Measurements from ENCODE around the gene EPM2AIP1. TPM values are rescaled to one million over a fixed set of nuclear protein-coding genes. Genes with fewer than 3 reads are reported as not detected.

EPM2AIP1 gene
- total and polyA plus RNA-seq, 2 of the 8 experiments (the other 6 are each of a cell fraction or from before 2014, with no cell fraction given) = 6.6 to 9.0 TPM

GRCh38 chr3:37015642-37016041, 22.7 kb upstream of the EPM2AIP1 start:
- Histone ChIP-seq H4K8ac (ENCODE audit: extremely low read depth, insufficient read depth, low read length) (no peak overlapping the region), H2AK5ac (ENCODE audit: low read depth, low read length) (no peak overlapping the region), H3K4me3 (ENCODE audit: extremely low read depth in 1 of 4, insufficient read depth in 2 of 4, low read depth in 3 of 4, low read length in 4 of 4) (no peak overlapping the region), H3K9me3 (ENCODE audit: insufficient read depth in 2 of 2, low read depth in 1 of 2, low read length in 1 of 2) (no peaks in the 10 kb centered on the region), H2BK12ac (ENCODE audit: low read depth, low read length) (no peak overlapping the region), H3K27ac (ENCODE audit: low read depth, low read length) (no peak overlapping the region), H3K27me3 (replicated peaks in 1 of 4; ENCODE audit: control insufficient read depth in 3 of 4, extremely low read depth in 1 of 4, insufficient read depth in 3 of 4, low read length in 3 of 4) (no peaks in the 10 kb centered on the region), H4K5ac (ENCODE audit: insufficient read length, low read depth, low read length) (no peak overlapping the region), H3K14ac (ENCODE audit: insufficient read length) (no peak overlapping the region), H3K18ac (ENCODE audit: extremely low read depth, low read length) (no peak overlapping the region), H3K4ac (replicated peaks; ENCODE audit: insufficient read length, low read depth, low read length) (no peak overlapping the region), H3K23ac (ENCODE audit: insufficient read length) (no peak overlapping the region), H4K91ac (replicated peaks; ENCODE audit: insufficient read length, low read length) (no peak overlapping the region), H3K56ac (replicated peaks; ENCODE audit: insufficient read length, low read depth, low read length) (no peak overlapping the region), H3K23me2 (ENCODE audit: low read depth, low read length) (no peaks in the 10 kb centered on the region; the same call in 1 of the 2 replicates), H4K20me1 (replicated peaks in 1 of 2; ENCODE audit: control insufficient read depth in 1 of 2, insufficient read depth in 2 of 2, low read length in 2 of 2) (peaks cover 0 to 2% of the 10 kb centered on the region in 2 experiments), H3K79me1 (ENCODE audit: low read depth, low read length) (no peaks in the 10 kb centered on the region), H2BK5ac (ENCODE audit: low read depth, low read length) (no peak overlapping the region), H3K4me2 (ENCODE audit: insufficient read depth in 1 of 2, low read depth in 2 of 2, low read length in 2 of 2) (no peak overlapping the region), H2AFZ (ENCODE audit: low read length) (no peak overlapping the region), H2BK15ac (ENCODE audit: low read length) (no peak overlapping the region), H3K9ac (replicated peaks in 1 of 4; ENCODE audit: extremely low read depth in 1 of 4, low read depth in 3 of 4, low read length in 3 of 4) (no peak overlapping the region), H3K36me3 (ENCODE audit: control insufficient read depth in 2 of 4, insufficient read depth in 4 of 4, low read length in 3 of 4) (peaks cover 10 to 71% (median 62%) of the 10 kb centered on the region in 4 experiments), H3K4me1 (replicated peaks in 1 of 4; ENCODE audit: control insufficient read depth in 3 of 4, insufficient read depth in 4 of 4, low read length in 3 of 4) (no peaks in the 10 kb centered on the region; a peak in 1 of 7 replicates), H2BK20ac (ENCODE audit: low read length) (no peak overlapping the region), H3K79me2 (ENCODE audit: control insufficient read depth in 1 of 2, insufficient read depth in 2 of 2, low read length in 2 of 2) (no peaks in the 10 kb centered on the region), H2BK120ac (replicated peaks; ENCODE audit: low read depth, low read length) (no peak overlapping the region)
- WGBS, 2 experiments (ENCODE audit: extremely low coverage in 1 of 2, insufficient coverage in 1 of 2, insufficient read length in 1 of 2, insufficient replicate concordance in 2 of 2, low coverage in 1 of 2, low lambda C conversion rate in 2 of 2, missing lambda C conversion rate in 1 of 2) = 87% methylated on average over 5 of the region's 5 CpGs; no CpG with 5 or more reads in 1 of the 2 experiments
- DNase-seq (ENCODE audit: low read depth in 1 of 2, low spot score in 2 of 2) (no peak), FAIRE-seq (no peak)
- CTCF ChIA-PET (ENCODE audit: partially characterized antibody) = interaction anchor here (0.7 to 1.0 kb wide), 3 partner anchors 26 to 48 kb away, joined by 3 read pairs; no protein-coding TSS in a partner anchor
- TF ChIP-seq, protein P1, sequence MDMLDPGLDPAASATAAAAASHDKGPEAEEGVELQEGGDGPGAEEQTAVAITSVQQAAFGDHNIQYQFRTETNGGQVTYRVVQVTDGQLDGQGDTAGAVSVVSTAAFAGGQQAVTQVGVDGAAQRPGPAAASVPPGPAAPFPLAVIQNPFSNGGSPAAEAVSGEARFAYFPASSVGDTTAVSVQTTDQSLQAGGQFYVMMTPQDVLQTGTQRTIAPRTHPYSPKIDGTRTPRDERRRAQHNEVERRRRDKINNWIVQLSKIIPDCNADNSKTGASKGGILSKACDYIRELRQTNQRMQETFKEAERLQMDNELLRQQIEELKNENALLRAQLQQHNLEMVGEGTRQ (IDR thresholded peaks at IDR 0.05; ENCODE audit: low read length) = no peak
- TF ChIP-seq KDM1A (IDR thresholded peaks at IDR 0.05; ENCODE audit: borderline replicate concordance, low read length) (no peak), KDM5A (IDR thresholded peaks at IDR 0.05; ENCODE audit: low read length) (no peak), PHF8 (conservative IDR thresholded peaks at IDR 0.05; ENCODE audit: low read depth, low read length) (no peak), RNF2 (IDR thresholded peaks at IDR 0.05; ENCODE audit: borderline replicate concordance, low read depth, low read length, missing control alignments, poor library complexity, severe bottlenecking) (no peak), TAF1 (IDR thresholded peaks at IDR 0.05; ENCODE audit: low read depth, low read length) (no peak), TAF7 (optimal IDR thresholded peaks at IDR 0.05; ENCODE audit: borderline replicate concordance, low read depth, low read length) (no peak)
- POLR2A ChIA-PET (ENCODE audit: partially characterized antibody) = interaction anchor here (0.7 to 1.2 kb wide), 3 partner anchors 20 to 27 kb away, joined by 3 to 4 read pairs (median 3); partner anchors contain the start of genes EPM2AIP1 and MLH1
